Stomach (tissue), 9 donors: Measurements from ENCODE around the gene SLCO4C1. TPM values are rescaled to one million over a fixed set of nuclear protein-coding genes. Genes with fewer than 3 reads are reported as not detected.

Source experiments
- DNase-seq, 2 donors: peaks; one replicate each; pipeline versions ENCODE4 v3.0.0 to v3.0.0-alpha.2; 2013 to 2019
- H3K27ac ChIP-seq, 5 donors: fragments of 200-600 bp in 4 of 5; sonication (generic) in 4 of 5; one replicate each; pipeline ENCODE4 v1.5.1; 2013 to 2019; ENCODE audit warnings: mild to moderate bottlenecking in 1 of 5, moderate library complexity in 1 of 5
- H3K27me3 ChIP-seq, 3 donors: fragments of 200-600 bp; sonication (generic); one replicate each; pipeline ENCODE4 v1.5.1; 2017 to 2019; ENCODE audit warnings: mixed run types in 1 of 3
- H3K36me3 ChIP-seq, 4 donors: fragments of 200-600 bp; sonication (generic); 1 replicate in 3 of 4; 2 replicates in 1 of 4; pipeline ENCODE4 v1.5.1; 2016 to 2019
- H3K4me1 ChIP-seq, 4 donors: fragments of 200-600 bp; sonication (generic); one replicate each; pipeline ENCODE4 v1.5.1; 2016 to 2019
- H3K4me3 ChIP-seq, 4 donors: fragments of 200-600 bp; sonication (generic) in 3 of 4; one replicate each; pipeline ENCODE4 v1.5.1; 2016 to 2019; ENCODE audit warnings: mild to moderate bottlenecking in 1 of 4
- H3K9me3 ChIP-seq, 4 donors: fragments of 200-600 bp; sonication (generic); one replicate each; pipeline ENCODE4 v1.5.1; 2016 to 2019
- EP300 ChIP-seq: sonication (generic); formaldehyde crosslinking; IDR thresholded peaks from one replicate; pipeline ENCODE4 v1.6.1; 2017; ENCODE audit warnings: antibody characterized with exemption
- POLR2A ChIP-seq, 4 donors: fragments of 450-650 bp; IDR thresholded peaks; one replicate each; pipeline ENCODE4 v1.6.1; 2016; ENCODE audit warnings: antibody characterized with exemption in 4 of 4, control low read depth in 2 of 4, mild to moderate bottlenecking in 1 of 4, moderate library complexity in 1 of 4
- POLR2AphosphoS5 ChIP-seq, 3 donors: sonication (generic); formaldehyde crosslinking; IDR thresholded peaks; one replicate each; pipeline ENCODE4 v1.6.1; 2016; ENCODE audit warnings: antibody characterized with exemption in 3 of 3
- WGBS, 5 donors: extraction: QIAGEN DNeasy Blood & Tissue Kit in 3 of 5; methylation state at CpG; one replicate each; pipeline versions ENCODE4 v1.1.5 to v1.1.7; 2013 to 2018; 5-methylcytosine and 5-hydroxymethylcytosine counted together
- intact Hi-C: fragments of 100-400 bp; cut with DNase I; formaldehyde crosslinking; loops from one replicate; pipeline ENCODE4 v1.15.1; 2023; ENCODE audit warnings: low total_unique reads
- polyA plus RNA-seq, 3 donors: library from polyadenylated mRNA; stranded (reverse); fragments of 200-250 nt; gene quantifications; one replicate each; pipeline ENCODE4 v1.2.3, GENCODE V29; 2013
- total RNA-seq, 5 donors: library from RNA; depleted of rRNA; stranded (reverse); fragments of >200 nt; gene quantifications; one replicate each; pipeline versions ENCODE4 v1.1.0 to v1.2.3, GENCODE V29; 2014 to 2016
- TF ChIP-seq, protein P1 (sequence below), 7 experiments: fragments of 450-650 bp in 4 of 7; fragments of 200-600 bp in 3 of 7; sonication (generic) in 3 of 7; IDR thresholded peaks; one replicate each; pipeline ENCODE4 v1.5.1; 2016 to 2019; ENCODE audit warnings: antibody characterized with exemption in 7 of 7, control low read depth in 2 of 7, mild to moderate bottlenecking in 1 of 7
- donor health status: healthy with polysubstance abuse.
- donor health status: Bipolar disorder and iron deficiency.
- donor health status: healthy.

Gene SLCO4C1
- total and polyA plus RNA-seq, 8 donors: under 0.01 to 0.73 TPM; not detected in 6

DNA sequence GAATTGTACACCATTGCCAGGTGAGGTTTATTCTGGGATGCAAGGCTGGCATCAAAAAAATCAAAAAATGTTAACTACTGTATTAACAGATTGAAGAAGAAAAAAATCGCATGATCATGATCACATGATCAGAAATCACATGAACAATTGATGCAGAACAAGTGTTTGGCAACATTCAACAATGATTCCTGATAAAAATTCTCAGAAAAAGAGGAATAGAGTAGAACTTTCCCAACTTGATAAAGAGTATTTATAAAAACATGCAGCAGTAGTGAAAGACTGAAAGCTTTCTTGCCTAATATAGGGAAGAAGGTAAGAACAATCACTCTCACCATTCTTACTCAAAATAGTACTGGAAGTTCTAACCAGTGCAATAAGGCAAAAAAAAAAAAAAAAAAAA is 16.4 kb downstream of the SLCO4C1 start:
- H3K4me3 ChIP-seq: no peak overlapping the region
- intact Hi-C loops: no loop called here
- no peaks in the 10 kb centered on the region for H3K4me1 ChIP-seq
- WGBS, 5 donors: 61 to 77% (median 72%) methylated on average over 1 of the region's 1 CpG
- no peaks in the 10 kb centered on the region for H3K36me3 ChIP-seq
- no peak overlapping the region for H3K27ac ChIP-seq
- H3K27me3 ChIP-seq: no peaks in the 10 kb centered on the region
- no peaks in the 10 kb centered on the region for H3K9me3 ChIP-seq
- DNase-seq: no peak
- no peak for TF ChIP-seq EP300
- TF ChIP-seq POLR2AphosphoS5 (IDR thresholded peaks at IDR 0.05): no peak
- TF ChIP-seq POLR2A (IDR thresholded peaks at IDR 0.05): no peak
- TF ChIP-seq, protein P1, sequence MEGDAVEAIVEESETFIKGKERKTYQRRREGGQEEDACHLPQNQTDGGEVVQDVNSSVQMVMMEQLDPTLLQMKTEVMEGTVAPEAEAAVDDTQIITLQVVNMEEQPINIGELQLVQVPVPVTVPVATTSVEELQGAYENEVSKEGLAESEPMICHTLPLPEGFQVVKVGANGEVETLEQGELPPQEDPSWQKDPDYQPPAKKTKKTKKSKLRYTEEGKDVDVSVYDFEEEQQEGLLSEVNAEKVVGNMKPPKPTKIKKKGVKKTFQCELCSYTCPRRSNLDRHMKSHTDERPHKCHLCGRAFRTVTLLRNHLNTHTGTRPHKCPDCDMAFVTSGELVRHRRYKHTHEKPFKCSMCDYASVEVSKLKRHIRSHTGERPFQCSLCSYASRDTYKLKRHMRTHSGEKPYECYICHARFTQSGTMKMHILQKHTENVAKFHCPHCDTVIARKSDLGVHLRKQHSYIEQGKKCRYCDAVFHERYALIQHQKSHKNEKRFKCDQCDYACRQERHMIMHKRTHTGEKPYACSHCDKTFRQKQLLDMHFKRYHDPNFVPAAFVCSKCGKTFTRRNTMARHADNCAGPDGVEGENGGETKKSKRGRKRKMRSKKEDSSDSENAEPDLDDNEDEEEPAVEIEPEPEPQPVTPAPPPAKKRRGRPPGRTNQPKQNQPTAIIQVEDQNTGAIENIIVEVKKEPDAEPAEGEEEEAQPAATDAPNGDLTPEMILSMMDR (IDR thresholded peaks at IDR 0.05): no peak

- no peak for TF ChIP-seq POLR2AphosphoS5 (IDR thresholded peaks at IDR 0.05)
- no peak for TF ChIP-seq POLR2A (IDR thresholded peaks at IDR 0.05)
- TF ChIP-seq EP300: no peak
- TF ChIP-seq, protein P1 (IDR thresholded peaks at IDR 0.05): no peak
- no peaks in the 10 kb centered on the region for H3K9me3 ChIP-seq
- H3K27ac ChIP-seq: no peak overlapping the region
- H3K27me3 ChIP-seq: no peaks in the 10 kb centered on the region
- no peaks in the 10 kb centered on the region for H3K36me3 ChIP-seq
- intact Hi-C loops: no loop called here
- DNase-seq: no peak
- WGBS, 5 donors: 77 to 85% (median 78%) methylated on average over 2 of the region's 2 CpGs
- no peak overlapping the region for H3K4me3 ChIP-seq
- H3K4me1 ChIP-seq: no peaks in the 10 kb centered on the region
Observed at GRCh38 chr5:102278231-102278630, 17.9 kb downstream of the SLCO4C1 start.

DNA sequence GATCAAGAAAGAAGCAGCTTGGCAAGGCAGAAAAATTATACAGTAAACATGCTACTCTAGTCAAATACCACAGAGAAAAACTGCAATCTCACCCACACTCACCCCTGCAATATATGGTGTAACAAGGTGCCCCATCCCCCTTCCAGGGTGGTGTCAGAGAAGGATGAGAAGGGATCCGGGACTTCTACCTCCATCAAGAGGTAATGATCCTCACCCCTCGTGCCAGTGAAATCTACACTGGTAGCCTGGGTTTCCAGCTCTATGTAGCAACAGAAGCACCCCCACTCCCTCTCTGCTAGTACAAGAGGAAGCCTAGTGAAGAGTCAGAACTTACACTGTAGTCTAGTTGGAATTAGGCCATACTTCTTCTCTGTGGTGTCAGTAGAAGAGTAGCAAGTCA is 18.9 kb downstream of the SLCO4C1 start:
- Histone ChIP-seq H3K4me1 (no peaks in the 10 kb centered on the region), H3K27ac (no peak overlapping the region), H3K4me3 (no peak overlapping the region), H3K9me3 (no peaks in the 10 kb centered on the region), H3K36me3 (no peaks in the 10 kb centered on the region), H3K27me3 (no peaks in the 10 kb centered on the region)
- TF ChIP-seq POLR2A (IDR thresholded peaks at IDR 0.05): no peak
- TF ChIP-seq POLR2AphosphoS5 (IDR thresholded peaks at IDR 0.05): no peak
- TF ChIP-seq, protein P1 (IDR thresholded peaks at IDR 0.05): no peak
- TF ChIP-seq EP300: no peak
- intact Hi-C loops: no loop called here
- WGBS, 5 donors: 82 to 100% (median 91%) methylated on average over 2 of the region's 2 CpGs
- DNase-seq: no peak

DNA sequence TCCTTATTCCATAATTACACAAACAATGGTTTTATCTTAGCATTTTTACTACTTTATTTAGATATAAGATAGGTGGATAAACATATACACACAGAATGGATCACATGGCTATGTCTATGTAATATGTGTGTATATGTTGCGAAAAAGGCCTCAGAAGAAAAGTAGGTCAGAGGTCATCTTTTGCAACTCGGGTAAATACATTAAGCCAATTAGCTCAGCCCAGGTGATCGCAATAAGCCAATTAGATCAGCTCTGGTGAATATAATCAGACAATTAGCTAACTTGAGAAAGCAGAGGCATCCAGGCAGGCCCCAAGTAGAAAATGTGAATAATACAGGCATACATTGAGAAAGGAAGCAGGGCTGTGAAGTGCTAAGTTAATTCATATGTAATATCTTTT is 24.3 kb downstream of the SLCO4C1 start:
- TF ChIP-seq POLR2A (IDR thresholded peaks at IDR 0.05) (no peak), POLR2AphosphoS5 (IDR thresholded peaks at IDR 0.05) (no peak), EP300 (no peak)
- TF ChIP-seq, protein P1 (IDR thresholded peaks at IDR 0.05): no peak
- Histone ChIP-seq H3K36me3 (no peaks in the 10 kb centered on the region), H3K4me3 (no peak overlapping the region), H3K27ac (no peak overlapping the region), H3K9me3 (peaks cover 0 to 24% (median 10%) of the 10 kb centered on the region in 4 donors), H3K27me3 (no peaks in the 10 kb centered on the region), H3K4me1 (no peaks in the 10 kb centered on the region)
- WGBS, 5 donors: 63 to 75% (median 69%) methylated on average over 3 of the region's 3 CpGs
- intact Hi-C loops: no loop called here
- DNase-seq: no peak
